ENCODE results near the gene MMP28. TPM values are rescaled to one million over a fixed set of nuclear protein-coding genes. Genes with fewer than 3 reads are reported as not detected.

The MMP28 gene
- total RNA-seq, 2 experiments from 2014 or later = not detected

DNA sequence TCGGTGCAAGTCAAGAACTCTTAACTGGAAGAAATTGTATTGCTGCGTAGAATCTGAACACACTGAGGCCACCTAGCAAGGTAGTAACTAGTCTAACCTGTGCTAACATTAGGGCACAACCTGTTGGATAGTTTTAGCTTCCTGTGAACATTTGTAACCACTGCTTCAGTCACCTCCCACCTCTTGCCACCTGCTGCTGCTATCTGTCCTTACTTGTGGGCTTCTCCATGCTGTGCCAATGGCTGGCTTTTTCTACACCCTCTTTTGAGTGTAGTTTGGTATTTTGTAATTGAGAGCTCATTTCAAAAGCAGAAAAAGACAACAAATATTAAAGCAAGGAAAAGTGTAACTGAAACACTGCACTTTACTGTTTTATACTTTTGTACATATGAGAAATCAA lies 71.7 kb downstream of the MMP28 start:
- H3K4me3 ChIP-seq (ENCODE audit: low read depth, low read length, poor library complexity, severe bottlenecking) = no peak overlapping the region
- POLR2A ChIA-PET = no interaction called here
- H2AFZ ChIP-seq (ENCODE audit: low read length) = no peak overlapping the region
- DNase-seq (ENCODE audit: low spot score) = no peak
- no peaks in the 10 kb centered on the region for H3K9me2 ChIP-seq (ENCODE audit: insufficient read depth, low read length)
- H3K4me2 ChIP-seq (ENCODE audit: low read length) = no peak overlapping the region
- no peak overlapping the region for H3K27ac ChIP-seq (ENCODE audit: low read depth, low read length, poor library complexity, severe bottlenecking)
- peaks cover 47% of the 10 kb centered on the region for H3K36me3 ChIP-seq (ENCODE audit: insufficient read depth, low read length)
- intact Hi-C loops (cut with micrococcal nuclease; ENCODE audit: unreplicated experiment) = no loop called here
- H3K79me2 ChIP-seq (ENCODE audit: insufficient read depth, low read depth, low read length) = no peaks in the 10 kb centered on the region
- no peaks in the 10 kb centered on the region for H4K20me1 ChIP-seq (ENCODE audit: insufficient read depth, low read length)
- BruUV-seq (replicated peaks) = no TSS peak
- peaks cover 24% of the 10 kb centered on the region for H3K4me1 ChIP-seq (ENCODE audit: insufficient read depth, low read length, poor library complexity, severe bottlenecking)
- TF ChIP-seq EZH2phosphoT487 (IDR thresholded peaks at IDR 0.05; ENCODE audit: borderline replicate concordance, low read depth, low read length) = no peak
- TF ChIP-seq, protein P1, sequence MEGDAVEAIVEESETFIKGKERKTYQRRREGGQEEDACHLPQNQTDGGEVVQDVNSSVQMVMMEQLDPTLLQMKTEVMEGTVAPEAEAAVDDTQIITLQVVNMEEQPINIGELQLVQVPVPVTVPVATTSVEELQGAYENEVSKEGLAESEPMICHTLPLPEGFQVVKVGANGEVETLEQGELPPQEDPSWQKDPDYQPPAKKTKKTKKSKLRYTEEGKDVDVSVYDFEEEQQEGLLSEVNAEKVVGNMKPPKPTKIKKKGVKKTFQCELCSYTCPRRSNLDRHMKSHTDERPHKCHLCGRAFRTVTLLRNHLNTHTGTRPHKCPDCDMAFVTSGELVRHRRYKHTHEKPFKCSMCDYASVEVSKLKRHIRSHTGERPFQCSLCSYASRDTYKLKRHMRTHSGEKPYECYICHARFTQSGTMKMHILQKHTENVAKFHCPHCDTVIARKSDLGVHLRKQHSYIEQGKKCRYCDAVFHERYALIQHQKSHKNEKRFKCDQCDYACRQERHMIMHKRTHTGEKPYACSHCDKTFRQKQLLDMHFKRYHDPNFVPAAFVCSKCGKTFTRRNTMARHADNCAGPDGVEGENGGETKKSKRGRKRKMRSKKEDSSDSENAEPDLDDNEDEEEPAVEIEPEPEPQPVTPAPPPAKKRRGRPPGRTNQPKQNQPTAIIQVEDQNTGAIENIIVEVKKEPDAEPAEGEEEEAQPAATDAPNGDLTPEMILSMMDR (conservative IDR thresholded peaks at IDR 0.05; ENCODE audit: low read length) = no peak
- no peaks in the 10 kb centered on the region for H3K9me3 ChIP-seq (ENCODE audit: low read length)
- CTCF ChIA-PET (ENCODE audit: unreplicated experiment) = no interaction called here

DNA sequence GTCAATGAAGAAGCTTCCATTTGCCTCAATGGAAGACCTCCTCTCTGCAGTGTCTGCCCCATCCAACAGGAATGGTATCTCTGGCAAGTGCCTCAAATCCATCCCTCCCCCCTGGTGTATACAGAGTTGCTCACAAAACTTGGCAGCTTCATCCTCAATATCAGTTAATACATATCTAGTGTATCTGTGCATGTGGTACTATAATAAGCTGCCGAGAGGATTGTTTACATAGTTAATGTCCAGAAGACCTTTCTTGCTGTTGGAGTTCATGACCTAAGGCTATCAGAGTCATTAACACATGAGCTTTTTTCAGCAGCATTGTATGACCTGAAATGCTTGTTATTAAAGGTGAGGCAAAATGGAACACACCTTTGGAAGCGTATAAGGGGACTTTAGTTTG lies 78.0 kb downstream of the MMP28 start:
- TF ChIP-seq, protein P1 (conservative IDR thresholded peaks at IDR 0.05; ENCODE audit: low read length) = no peak
- TF ChIP-seq EZH2phosphoT487 (IDR thresholded peaks at IDR 0.05; ENCODE audit: borderline replicate concordance, low read depth, low read length) = no peak
- CTCF ChIA-PET (ENCODE audit: unreplicated experiment) = no interaction called here

DNA sequence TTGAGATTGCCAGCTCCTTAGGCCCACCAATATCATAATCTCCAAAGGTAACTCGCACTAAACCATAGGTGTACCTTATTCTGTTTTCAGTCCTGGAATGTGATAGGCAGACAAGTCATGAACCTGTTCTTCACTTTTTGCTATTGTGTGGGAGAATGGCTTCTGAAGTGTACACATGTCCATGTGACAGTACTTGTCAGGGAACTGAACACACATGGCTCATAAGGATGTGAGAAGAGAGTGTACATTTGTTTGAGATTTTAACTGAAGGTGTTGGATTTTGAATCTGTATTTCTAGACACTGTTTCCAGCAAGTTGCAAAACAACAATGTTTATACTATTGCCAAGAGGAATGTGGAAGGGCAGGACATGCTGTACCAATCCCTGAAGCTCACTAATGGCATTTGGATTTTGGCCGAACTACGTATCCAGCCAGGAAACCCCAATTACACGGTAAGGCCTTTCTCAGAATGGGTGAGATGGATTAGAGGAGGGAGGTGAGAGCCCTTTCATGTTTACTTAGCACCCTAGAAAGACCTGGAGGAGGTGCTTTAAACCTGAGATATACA lies 78.5 kb downstream of the MMP28 start:
- Histone ChIP-seq H3K4me2 (ENCODE audit: low read length) (no peak overlapping the region), H3K27ac (ENCODE audit: low read depth, low read length, poor library complexity, severe bottlenecking) (no peak overlapping the region), H3K9me3 (ENCODE audit: low read length) (no peaks in the 10 kb centered on the region), H3K36me3 (ENCODE audit: insufficient read depth, low read length) (peaks cover 39% of the 10 kb centered on the region), H3K9me2 (ENCODE audit: insufficient read depth, low read length) (no peaks in the 10 kb centered on the region), H3K4me1 (ENCODE audit: insufficient read depth, low read length, poor library complexity, severe bottlenecking) (peaks cover 5% of the 10 kb centered on the region), H3K79me2 (ENCODE audit: insufficient read depth, low read depth, low read length) (no peaks in the 10 kb centered on the region), H4K20me1 (ENCODE audit: insufficient read depth, low read length) (0 out of 2 replicates have a peak, but pooled peaks cover 3% of the 10 kb centered on the region), H2AFZ (ENCODE audit: low read length) (no peak overlapping the region), H3K4me3 (ENCODE audit: low read depth, low read length, poor library complexity, severe bottlenecking) (no peak overlapping the region)
- intact Hi-C loops (cut with micrococcal nuclease; ENCODE audit: unreplicated experiment) = no loop called here
- POLR2A ChIA-PET = no interaction called here
- CTCF ChIA-PET (ENCODE audit: unreplicated experiment) = no interaction called here
- no peak for DNase-seq (ENCODE audit: low spot score)
- TF ChIP-seq, protein P1 (conservative IDR thresholded peaks at IDR 0.05; ENCODE audit: low read length) = no peak
- no peak for TF ChIP-seq EZH2phosphoT487 (IDR thresholded peaks at IDR 0.05; ENCODE audit: borderline replicate concordance, low read depth, low read length)
- no TSS peak for BruUV-seq (replicated peaks)

More for the DNA sequence above, 78.0 kb downstream of the MMP28 start:
- Histone ChIP-seq H3K79me2 (ENCODE audit: insufficient read depth, low read depth, low read length) (no peaks in the 10 kb centered on the region), H3K9me3 (ENCODE audit: low read length) (no peaks in the 10 kb centered on the region), H3K36me3 (ENCODE audit: insufficient read depth, low read length) (peaks cover 39% of the 10 kb centered on the region), H3K27ac (ENCODE audit: low read depth, low read length, poor library complexity, severe bottlenecking) (no peak overlapping the region), H3K4me1 (ENCODE audit: insufficient read depth, low read length, poor library complexity, severe bottlenecking) (peaks cover 5% of the 10 kb centered on the region), H3K4me2 (ENCODE audit: low read length) (no peak overlapping the region), H4K20me1 (ENCODE audit: insufficient read depth, low read length) (0 out of 2 replicates have a peak, but pooled peaks cover 3% of the 10 kb centered on the region), H2AFZ (ENCODE audit: low read length) (no peak overlapping the region), H3K9me2 (ENCODE audit: insufficient read depth, low read length) (no peaks in the 10 kb centered on the region), H3K4me3 (ENCODE audit: low read depth, low read length, poor library complexity, severe bottlenecking) (no peak overlapping the region)
- POLR2A ChIA-PET = no interaction called here
- DNase-seq (ENCODE audit: low spot score) = no peak
- no TSS peak for BruUV-seq (replicated peaks)
- intact Hi-C loops (cut with micrococcal nuclease; ENCODE audit: unreplicated experiment) = no loop called here
